HepG2 (cell line): ENCODE measurements around the gene STIM1. TPM values are rescaled to one million over a fixed set of nuclear protein-coding genes. Genes with fewer than 3 reads are reported as not detected.

Source experiments
- ATAC-seq: fragments of 200-7000 bp; cut with Tn5 transposase; 3 replicates; pipeline ENCODE4 v1.9.1; 2020; ENCODE audit warnings: mild to moderate bottlenecking, moderate library complexity
- BruUV-seq: library from RNA; stranded (reverse); fragments of 400-500 nt; replicated peaks from 2 replicates; lab custom pipeline; 2021; lab: Mats Ljungman, UMichigan
- CTCF ChIA-PET: fragments of 300-600 bp; formaldehyde crosslinking; extraction: SDS; loops from one replicate; lab custom pipeline; 2021; ENCODE audit warnings: low total read pairs, inconsistent platforms, low intra/inter-chr PET ratio; lab: Yijun Ruan, JAX
- POLR2A ChIA-PET: fragments of 350-600 bp; sonication (Branson Sonifier 250); formaldehyde crosslinking; loops from one replicate; lab custom pipeline; 2020; ENCODE audit warnings: antibody characterized with exemption, inconsistent platforms; lab: Yijun Ruan, JAX
- DNase-seq: peaks from one replicate; pipeline ENCODE4 v3.0.0-alpha.2; 2015; ENCODE audit warnings: low spot score
- FAIRE-seq: peaks from 3 replicates; lab custom pipeline; 2011; peaks lifted over from hg19 to GRCh38; lab: Jason Lieb, UNC
- H2AFZ ChIP-seq: one replicate; pipeline ENCODE4 v1.6.1; 2011; ENCODE audit warnings: low read length, inconsistent platforms
- H3K27ac ChIP-seq: fragments of 300-600 bp; 3 replicates; pipeline ENCODE4 v1.8.0; 2011; ENCODE audit warnings: mixed run types, mild to moderate bottlenecking, mixed read lengths, low read length, inconsistent platforms; ENCODE audit not compliant: insufficient read depth; ENCODE audit errors: extremely low read length
- H3K27me3 ChIP-seq, 2 experiments: fragments of 200-600 bp in 1 of 2; 2 replicates in 1 of 2; 3 replicates in 1 of 2; pipeline versions ENCODE4 v1.6.0 to v1.8.0; 2011; ENCODE audit warnings: low read length in 2 of 2, mild to moderate bottlenecking in 2 of 2, moderate library complexity in 2 of 2, inconsistent platforms in 1 of 2; ENCODE audit not compliant: insufficient read depth in 2 of 2, control insufficient read depth in 1 of 2
- H3K36me3 ChIP-seq, 2 experiments: fragments of 200-600 bp in 1 of 2; replicated peaks in 1 of 2; 2 replicates in 1 of 2; 3 replicates in 1 of 2; pipeline versions ENCODE4 v1.5.1 to v1.8.0; 2011; ENCODE audit warnings: low read length in 2 of 2, inconsistent platforms in 1 of 2; ENCODE audit not compliant: insufficient read depth in 2 of 2, control insufficient read depth in 1 of 2
- H3K4me1 ChIP-seq: 2 replicates; pipeline ENCODE4 v1.5.1; 2012; ENCODE audit warnings: low read length, inconsistent platforms; ENCODE audit not compliant: insufficient read depth
- H3K4me2 ChIP-seq: 2 replicates; pipeline ENCODE4 v1.6.0; 2011; ENCODE audit warnings: low read depth, low read length, inconsistent platforms
- H3K4me3 ChIP-seq, 3 experiments: fragments of 200-600 bp in 1 of 3; sonication (generic), shearing (Covaris generic) in 1 of 3; replicated peaks in 1 of 3; 2 replicates each; pipeline ENCODE4 v1.5.1; 2011 to 2016; ENCODE audit warnings: low read length in 3 of 3, inconsistent platforms in 2 of 3, low read depth in 2 of 3, mild to moderate bottlenecking in 2 of 3, control low read depth in 1 of 3, mixed read lengths in 1 of 3; ENCODE audit not compliant: insufficient read depth in 1 of 3
- H3K79me2 ChIP-seq: one replicate; pipeline ENCODE4 v1.6.1; 2011; ENCODE audit warnings: low read length, inconsistent platforms; ENCODE audit not compliant: insufficient read depth
- H3K9ac ChIP-seq: 2 replicates; pipeline ENCODE4 v1.6.0; 2011; ENCODE audit warnings: mild to moderate bottlenecking, low read depth, low read length, inconsistent platforms; ENCODE audit not compliant: insufficient read depth
- H3K9me3 ChIP-seq: 2 replicates; pipeline ENCODE4 v1.5.1; 2012; ENCODE audit warnings: mild to moderate bottlenecking, low read length
- H4K20me1 ChIP-seq: 2 replicates; pipeline ENCODE4 v1.6.0; 2011; ENCODE audit warnings: inconsistent platforms, mild to moderate bottlenecking, low read length, moderate library complexity; ENCODE audit not compliant: insufficient read depth
- FOXP4 ChIP-seq: sonication (generic); formaldehyde crosslinking; IDR thresholded peaks from 2 replicates; pipeline ENCODE4 v1.4.0; 2020; ENCODE audit warnings: missing genetic modification reagents
- HNF4G ChIP-seq, 2 experiments: sonication (generic) in 1 of 2; formaldehyde crosslinking in 1 of 2; IDR thresholded peaks; 2 replicates each; pipeline versions ENCODE4 v1.4.0 to v1.6.1; 2011 to 2020; ENCODE audit warnings: borderline replicate concordance in 2 of 2, low read depth in 2 of 2, mild to moderate bottlenecking in 2 of 2, low read length in 1 of 2, missing genetic modification reagents in 1 of 2, moderate library complexity in 1 of 2
- HNRNPH1 ChIP-seq: fragments of 200-400 bp; formaldehyde crosslinking; optimal IDR thresholded peaks from 2 replicates; pipeline ENCODE3; 2017; ENCODE audit warnings: mild to moderate bottlenecking, low read depth, low read length
- IRX3 ChIP-seq: sonication (generic); formaldehyde crosslinking; IDR thresholded peaks from 2 replicates; pipeline ENCODE4 v1.8.1; 2023; ENCODE audit warnings: mild to moderate bottlenecking, low read depth, missing genetic modification reagents, borderline replicate concordance
- MIXL1 ChIP-seq: IDR thresholded peaks from 2 replicates; pipeline ENCODE4 v1.6.1; 2016
- SOX13 ChIP-seq, 3 experiments: fragments of 450-650 bp in 1 of 3; sonication (generic) in 1 of 3; formaldehyde crosslinking in 1 of 3; IDR thresholded peaks in 2 of 3; conservative IDR thresholded peaks in 1 of 3; 2 replicates each; pipeline versions ENCODE4 v1.5.0 to v1.6.1; 2016 to 2020; ENCODE audit warnings: antibody characterized with exemption in 1 of 3, mild to moderate bottlenecking in 1 of 3, missing compliant biosample characterization in 1 of 3, missing genetic modification reagents in 1 of 3, moderate library complexity in 1 of 3
- TARDBP ChIP-seq: sonication (generic); formaldehyde crosslinking; IDR thresholded peaks from 2 replicates; pipeline ENCODE4 v1.8.0; 2022; ENCODE audit warnings: mild to moderate bottlenecking, missing genetic modification reagents
- ZEB1 ChIP-seq: IDR thresholded peaks from 2 replicates; pipeline ENCODE4 v1.6.1; 2012; ENCODE audit warnings: mild to moderate bottlenecking, low read depth, inconsistent platforms; ENCODE audit not compliant: insufficient replicate concordance
- ZNF264 ChIP-seq: sonication (generic); formaldehyde crosslinking; IDR thresholded peaks from 2 replicates; pipeline ENCODE4 v1.4.0; 2020; ENCODE audit warnings: missing genetic modification reagents
- ZNF317 ChIP-seq: sonication (generic); formaldehyde crosslinking; IDR thresholded peaks from 2 replicates; pipeline ENCODE4 v1.5.0; 2020; ENCODE audit warnings: mild to moderate bottlenecking, missing genetic modification reagents
- ZNF740 ChIP-seq: sonication (generic); formaldehyde crosslinking; IDR thresholded peaks from 2 replicates; pipeline ENCODE4 v1.4.0; 2020; ENCODE audit warnings: missing genetic modification reagents
- ZNF841 ChIP-seq: sonication (generic); formaldehyde crosslinking; IDR thresholded peaks from 2 replicates; pipeline ENCODE4 v1.8.1; 2023; ENCODE audit warnings: missing genetic modification reagents, borderline replicate concordance
- ZNF891 ChIP-seq: sonication (generic); formaldehyde crosslinking; IDR thresholded peaks from 2 replicates; pipeline ENCODE4 v1.5.0; 2020; ENCODE audit warnings: mild to moderate bottlenecking, missing genetic modification reagents
- WGBS: methylation state at CpG from one replicate; pipeline ENCODE4 v1.1.6; 2017; ENCODE audit warnings: low lambda C conversion rate; 5-methylcytosine and 5-hydroxymethylcytosine counted together
- in situ Hi-C: cut with HindIII; loops from 2 replicates; pipeline ENCODE4 v1.10.0; 2017; ENCODE audit warnings: low pct_unique_long_range_greater_than_20kb; ENCODE audit not compliant: extremely low pct_ligation_motif_present
- intact Hi-C: fragments of 100-400 bp; cut with micrococcal nuclease; formaldehyde crosslinking; loops from one replicate; pipeline ENCODE4 v1.10.0; 2022; ENCODE audit not compliant: unreplicated experiment
- polyA plus RNA-seq, 8 experiments: library from polyadenylated mRNA; depleted of rRNA in 3 of 8; stranded (reverse) in 7 of 8; unstranded in 1 of 8; fragments of >200 nt; fragmentation: Illumina TruSeq in 4 of 8; extraction: Trizol in 4 of 8; gene quantifications; 2 replicates each; pipeline versions ENCODE4 v1.2.1 to v1.2.3, GENCODE V29; 2011 to 2016; ENCODE audit warnings: low read depth in 4 of 8, missing spikeins in 1 of 8, mixed read lengths in 1 of 8; ENCODE audit not compliant: insufficient read depth in 1 of 8
- total RNA-seq, 5 experiments: library from RNA; depleted of rRNA; stranded (reverse); fragments of >200 nt; fragmentation: Illumina TruSeq; extraction: Trizol; gene quantifications; 2 replicates each; pipeline ENCODE4 v1.2.3, GENCODE V29; 2016; ENCODE audit warnings: low read depth in 1 of 5

STIM1 gene
- total and polyA plus RNA-seq, 2 of the 13 experiments (the other 11 are each of a cell fraction or from before 2014, with no cell fraction given), result 19.2 to 28.5 TPM

- TF ChIP-seq TARDBP, result no peak
- TF ChIP-seq HNRNPH1, result no peak
- no peak for TF ChIP-seq ZNF317 (CRISPR knock-in tag)
- no peak for TF ChIP-seq MIXL1 (CRISPR knock-in tag)
- TF ChIP-seq ZNF891, result no peak
- TF ChIP-seq ZEB1, result no peak
- Histone ChIP-seq H3K9me3 (no peaks in the 10 kb centered on the region), H4K20me1 (no peaks in the 10 kb centered on the region), H3K4me3 (no peak overlapping the region), H2AFZ (no peak overlapping the region), H3K36me3 (no peaks in the 10 kb centered on the region), H3K9ac (no peak overlapping the region), H3K27ac (peak overlapping the region; percentile 46), H3K4me2 (no peak overlapping the region), H3K4me1 (peaks cover 62% of the 10 kb centered on the region), H3K27me3 (no peaks in the 10 kb centered on the region), H3K79me2 (peaks cover 9% of the 10 kb centered on the region)
- in situ Hi-C loops, result loop anchor here (10.0 kb wide), 1 partner anchor 107 kb away; no protein-coding TSS in a partner anchor
- no TSS peak for BruUV-seq
- CTCF ChIA-PET, result interaction anchor here (1.2 kb wide), 1 partner anchor 25 kb away, joined by 3 read pairs; no protein-coding TSS in a partner anchor
- no peak for FAIRE-seq
- no peak for ATAC-seq
- no peak for DNase-seq
- intact Hi-C loops, result loop anchor here (2.0 kb wide), 1 partner anchor 103 kb away; the partner anchor contains the start of gene STIM1
- POLR2A ChIA-PET, result interaction anchor here (1.2 to 2.5 kb wide), 4 partner anchors 14 to 109 kb away, joined by 4 to 15 read pairs (median 6); partner anchors contain the start of gene STIM1
- 93% methylated on average over 2 of the region's 2 CpGs for WGBS
Measured at GRCh38 chr11:3958281-3958680, 102.8 kb downstream of the STIM1 start.

- peaks cover 9% of the 10 kb centered on the region for H3K79me2 ChIP-seq
- H3K9me3 ChIP-seq, result no peaks in the 10 kb centered on the region
- ATAC-seq (peak; percentile 93), DNase-seq (peak; percentile 86), FAIRE-seq (peak; percentile 76)
- WGBS, result 12% methylated on average over 5 of the region's 5 CpGs
- ChIA-PET POLR2A (interaction anchor here (0.9 to 2.5 kb wide), 6 partner anchors 15 to 118 kb away, joined by 3 to 15 read pairs (median 5); partner anchors contain the start of gene STIM1), CTCF (interaction anchor here (1.2 kb wide), 1 partner anchor 26 kb away, joined by 3 read pairs; no protein-coding TSS in a partner anchor)
- H3K9ac ChIP-seq, result no peak overlapping the region
- no peaks in the 10 kb centered on the region for H4K20me1 ChIP-seq
- intact Hi-C loops (loop anchor here (2.0 kb wide), 1 partner anchor 104 kb away; the partner anchor contains the start of gene STIM1), in situ Hi-C loops (loop anchor here (10.0 kb wide), 1 partner anchor 106 kb away; no protein-coding TSS in a partner anchor)
- H3K4me2 ChIP-seq, result peak overlapping the region; percentile 59
- BruUV-seq, result no TSS peak
- no peak overlapping the region for H2AFZ ChIP-seq
- peaks cover 66% of the 10 kb centered on the region for H3K4me1 ChIP-seq
- H3K27me3 ChIP-seq, result no peaks in the 10 kb centered on the region
- H3K36me3 ChIP-seq, result no peaks in the 10 kb centered on the region
- peak overlapping the region; percentile 46 for H3K27ac ChIP-seq
- peak overlapping the region in 1 of 3 experiments; percentile 13; a peak in 1 of 6 replicates for H3K4me3 ChIP-seq
- TF ChIP-seq SOX13 (IDR thresholded peaks at IDR 0.05) (no peak), SOX13 (CRISPR knock-in tag; conservative IDR thresholded peaks at IDR 0.05 in 1 of 2, IDR thresholded peaks at IDR 0.05 in 1 of 2) (peak in 1 of 2 experiments; percentile 37; a peak in 1 of 4 replicates), ZNF740 (CRISPR knock-in tag) (no peak), HNF4G (IDR thresholded peaks at IDR 0.05; ENCODE audit: borderline replicate concordance, low read depth, low read length) (peak; percentile 52; the same call in 1 of the 2 replicates), HNF4G (CRISPR knock-in tag; IDR thresholded peaks at IDR 0.05; ENCODE audit: borderline replicate concordance, low read depth) (no peak), ZNF841 (CRISPR knock-in tag) (no peak), FOXP4 (CRISPR knock-in tag) (0 out of 2 replicates have a peak, but pooled peaks have one; percentile 32), ZNF264 (CRISPR knock-in tag) (no peak), IRX3 (CRISPR knock-in tag) (no peak)
Measured at GRCh38 chr11:3959015-3959902, 103.8 kb downstream of the STIM1 start.
